Endothelial cell of umbilical vein (primary cell): ENCODE measurements around the gene TBPL1.

ENCODE experiments used
- EZH2 ChIP-seq: IDR thresholded peaks from 2 replicates; pipeline ENCODE4 v1.6.1; 2012; ENCODE audit warnings: borderline replicate concordance, low read depth, mild to moderate bottlenecking, moderate library complexity, low read length, inconsistent platforms; ENCODE audit not compliant: severe bottlenecking
- FOS ChIP-seq: IDR thresholded peaks from 2 replicates; pipeline ENCODE4 v1.6.1; 2011; ENCODE audit warnings: mild to moderate bottlenecking, low read length, moderate library complexity, borderline replicate concordance; ENCODE audit not compliant: insufficient read depth
- GATA2 ChIP-seq: IDR thresholded peaks from 2 replicates; pipeline ENCODE4 v1.7.0; 2011; ENCODE audit warnings: low read depth, mild to moderate bottlenecking, moderate library complexity, mixed read lengths, low read length; ENCODE audit not compliant: insufficient read length, insufficient read depth
- JUN ChIP-seq: IDR thresholded peaks from 2 replicates; pipeline ENCODE4 v1.6.1; 2011; ENCODE audit warnings: borderline replicate concordance, low read depth; ENCODE audit not compliant: insufficient read length, insufficient read depth
- MYC ChIP-seq: IDR thresholded peaks from one replicate; pipeline ENCODE4 v1.6.1; 2011; ENCODE audit warnings: mild to moderate bottlenecking, low read depth, low read length
- POLR2A ChIP-seq: IDR thresholded peaks from 2 replicates; pipeline ENCODE4 v1.6.1; 2012; ENCODE audit warnings: low read depth, mild to moderate bottlenecking, control low read depth, low read length
- POLR2AphosphoS5 ChIP-seq: IDR thresholded peaks from 2 replicates; pipeline ENCODE4 v1.6.1; 2012; ENCODE audit warnings: low read depth, mild to moderate bottlenecking, control low read depth, low read length, moderate library complexity; ENCODE audit not compliant: insufficient read depth
- TF ChIP-seq, protein P1 (sequence below), 2 donors: IDR thresholded peaks; 1 replicate in 1 of 2; 2 replicates in 1 of 2; pipeline ENCODE4 v1.5.1; 2011; ENCODE audit warnings: low read length in 2 of 2, mild to moderate bottlenecking in 2 of 2, moderate library complexity in 2 of 2, control low read depth in 1 of 2, inconsistent platforms in 1 of 2, low read depth in 1 of 2; ENCODE audit not compliant: insufficient read depth in 1 of 2; ENCODE audit errors: extremely low read depth in 1 of 2
- TF ChIP-seq, protein P2 (sequence below): IDR thresholded peaks from 2 replicates; pipeline ENCODE4 v1.6.1; 2011; ENCODE audit not compliant: insufficient read depth, insufficient read length

DNA sequence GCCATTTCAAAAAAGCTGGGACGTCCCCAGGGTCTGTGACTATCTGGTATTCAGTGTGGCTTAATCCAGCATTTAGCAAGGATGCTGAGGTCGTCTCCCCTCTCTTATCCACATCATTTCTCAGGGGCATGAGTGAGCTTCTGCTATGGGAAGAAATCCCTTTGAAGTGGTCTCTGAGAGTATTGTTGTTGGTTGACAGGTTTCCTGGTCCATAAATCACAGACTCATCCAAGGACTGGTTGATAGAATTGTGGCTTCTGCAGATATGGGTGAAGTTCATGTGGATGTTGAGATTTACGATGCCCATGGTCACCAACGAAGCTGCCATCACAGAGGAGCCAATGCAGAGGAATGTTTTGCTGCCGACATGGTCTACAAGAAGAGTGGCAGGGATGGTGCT lies 75.4 kb downstream of the TBPL1 start:
- TF ChIP-seq, protein P1, sequence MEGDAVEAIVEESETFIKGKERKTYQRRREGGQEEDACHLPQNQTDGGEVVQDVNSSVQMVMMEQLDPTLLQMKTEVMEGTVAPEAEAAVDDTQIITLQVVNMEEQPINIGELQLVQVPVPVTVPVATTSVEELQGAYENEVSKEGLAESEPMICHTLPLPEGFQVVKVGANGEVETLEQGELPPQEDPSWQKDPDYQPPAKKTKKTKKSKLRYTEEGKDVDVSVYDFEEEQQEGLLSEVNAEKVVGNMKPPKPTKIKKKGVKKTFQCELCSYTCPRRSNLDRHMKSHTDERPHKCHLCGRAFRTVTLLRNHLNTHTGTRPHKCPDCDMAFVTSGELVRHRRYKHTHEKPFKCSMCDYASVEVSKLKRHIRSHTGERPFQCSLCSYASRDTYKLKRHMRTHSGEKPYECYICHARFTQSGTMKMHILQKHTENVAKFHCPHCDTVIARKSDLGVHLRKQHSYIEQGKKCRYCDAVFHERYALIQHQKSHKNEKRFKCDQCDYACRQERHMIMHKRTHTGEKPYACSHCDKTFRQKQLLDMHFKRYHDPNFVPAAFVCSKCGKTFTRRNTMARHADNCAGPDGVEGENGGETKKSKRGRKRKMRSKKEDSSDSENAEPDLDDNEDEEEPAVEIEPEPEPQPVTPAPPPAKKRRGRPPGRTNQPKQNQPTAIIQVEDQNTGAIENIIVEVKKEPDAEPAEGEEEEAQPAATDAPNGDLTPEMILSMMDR (IDR thresholded peaks at IDR 0.05; ENCODE audit: extremely low read depth in 1 of 2, insufficient read depth in 1 of 2, low read depth in 1 of 2, low read length in 2 of 2), result no peak
- no peak for TF ChIP-seq EZH2
- no peak for TF ChIP-seq POLR2AphosphoS5
- TF ChIP-seq POLR2A, result no peak
- no peak for TF ChIP-seq MYC
- no peak for TF ChIP-seq JUN
- TF ChIP-seq, protein P2, sequence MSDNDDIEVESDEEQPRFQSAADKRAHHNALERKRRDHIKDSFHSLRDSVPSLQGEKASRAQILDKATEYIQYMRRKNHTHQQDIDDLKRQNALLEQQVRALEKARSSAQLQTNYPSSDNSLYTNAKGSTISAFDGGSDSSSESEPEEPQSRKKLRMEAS, result no peak
- no peak for TF ChIP-seq FOS
- TF ChIP-seq GATA2, result no peak
